DOHH2 (cell line): ENCODE results near the gene MRPL22.

ENCODE experiments used
- EZH2phosphoT487 ChIP-seq: fragments of 200-600 bp; sonication (generic); IDR thresholded peaks from 2 replicates; pipeline ENCODE4 v1.6.1; 2017; ENCODE audit warnings: borderline replicate concordance, mild to moderate bottlenecking, antibody characterized with exemption, low read length, moderate library complexity, mixed read lengths
- TF ChIP-seq, protein P1 (sequence below): fragments of 200-600 bp; sonication (generic); IDR thresholded peaks from one replicate; pipeline ENCODE4 v1.5.1; 2014; ENCODE audit warnings: antibody characterized with exemption, mild to moderate bottlenecking, low read depth, low read length; ENCODE audit not compliant: poor library complexity, severe bottlenecking

DNA sequence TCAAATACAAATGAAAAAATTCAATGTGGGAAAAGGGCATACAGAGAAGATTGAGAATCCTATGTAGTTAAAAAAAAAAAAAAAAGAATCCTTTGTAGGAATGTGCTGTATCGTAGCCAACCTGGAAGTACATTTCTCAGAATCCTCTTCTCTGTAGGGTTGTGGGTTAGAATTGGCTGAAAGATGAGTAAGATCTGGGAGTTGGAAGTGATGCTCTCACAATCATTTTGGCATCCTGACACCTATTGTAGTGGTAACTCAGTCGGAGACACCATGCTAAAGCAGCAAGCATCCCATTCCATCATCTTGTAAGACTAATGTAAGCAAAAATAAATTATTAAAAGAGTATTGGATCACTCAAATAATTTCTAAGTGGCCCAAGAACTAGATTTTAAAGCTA, 30.6 kb downstream of the MRPL22 start:
- TF ChIP-seq, protein P1, sequence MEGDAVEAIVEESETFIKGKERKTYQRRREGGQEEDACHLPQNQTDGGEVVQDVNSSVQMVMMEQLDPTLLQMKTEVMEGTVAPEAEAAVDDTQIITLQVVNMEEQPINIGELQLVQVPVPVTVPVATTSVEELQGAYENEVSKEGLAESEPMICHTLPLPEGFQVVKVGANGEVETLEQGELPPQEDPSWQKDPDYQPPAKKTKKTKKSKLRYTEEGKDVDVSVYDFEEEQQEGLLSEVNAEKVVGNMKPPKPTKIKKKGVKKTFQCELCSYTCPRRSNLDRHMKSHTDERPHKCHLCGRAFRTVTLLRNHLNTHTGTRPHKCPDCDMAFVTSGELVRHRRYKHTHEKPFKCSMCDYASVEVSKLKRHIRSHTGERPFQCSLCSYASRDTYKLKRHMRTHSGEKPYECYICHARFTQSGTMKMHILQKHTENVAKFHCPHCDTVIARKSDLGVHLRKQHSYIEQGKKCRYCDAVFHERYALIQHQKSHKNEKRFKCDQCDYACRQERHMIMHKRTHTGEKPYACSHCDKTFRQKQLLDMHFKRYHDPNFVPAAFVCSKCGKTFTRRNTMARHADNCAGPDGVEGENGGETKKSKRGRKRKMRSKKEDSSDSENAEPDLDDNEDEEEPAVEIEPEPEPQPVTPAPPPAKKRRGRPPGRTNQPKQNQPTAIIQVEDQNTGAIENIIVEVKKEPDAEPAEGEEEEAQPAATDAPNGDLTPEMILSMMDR: no peak
- no peak for TF ChIP-seq EZH2phosphoT487
